IPS-18c (cell line): ENCODE data around the gene SPATA4.

Source experiments
- H3K4me3 ChIP-seq: 2 replicates; pipeline ENCODE4 v1.7.0; 2013; ENCODE audit warnings: low read depth, mild to moderate bottlenecking, low read length, moderate library complexity; ENCODE audit not compliant: insufficient read depth
- H3K9me3 ChIP-seq: one replicate; pipeline ENCODE4 v1.6.1; 2013; ENCODE audit warnings: mild to moderate bottlenecking, low read length, moderate library complexity; ENCODE audit not compliant: control insufficient read depth, insufficient read depth

SPATA4 gene

DNA sequence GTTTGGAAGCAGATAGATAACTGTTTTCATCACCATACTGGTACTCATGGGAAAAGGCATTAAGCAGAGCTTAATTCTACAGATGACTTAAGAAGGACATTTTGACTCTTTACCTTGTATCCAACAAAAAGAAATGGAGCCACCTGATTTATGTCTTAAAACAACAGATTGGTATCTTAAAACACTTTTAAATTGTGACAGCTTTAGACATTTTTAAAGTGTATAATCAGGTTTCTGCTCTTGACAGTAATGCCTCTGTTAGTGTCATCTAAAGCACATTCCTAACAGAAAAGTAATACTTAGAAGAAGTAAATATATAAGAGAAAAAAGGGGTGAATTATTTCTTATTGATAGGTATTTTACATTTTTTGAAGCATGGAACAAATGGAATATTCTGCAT is 55.9 kb downstream of the SPATA4 start:
- no peaks in the 10 kb centered on the region for H3K9me3 ChIP-seq
- H3K4me3 ChIP-seq: no peak overlapping the region

DNA sequence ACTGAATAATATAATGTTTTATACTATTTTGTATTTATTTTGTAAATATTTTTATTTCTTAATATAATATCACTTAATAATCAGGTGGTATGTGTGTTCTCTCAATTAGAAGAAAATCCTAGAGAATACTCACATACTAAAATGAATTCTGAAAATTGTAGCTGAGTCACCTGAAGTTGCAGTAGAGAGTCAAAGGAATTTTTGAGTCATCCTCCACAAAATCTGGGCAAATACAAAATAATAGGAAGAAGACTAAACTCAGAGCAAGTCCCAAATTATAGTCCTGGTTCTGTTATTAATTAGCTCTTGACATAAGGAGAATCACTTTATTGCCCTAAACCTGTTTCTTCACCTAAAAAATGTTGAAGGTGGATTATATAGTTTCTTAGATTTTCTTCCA is 57.8 kb downstream of the SPATA4 start:
- Histone ChIP-seq H3K4me3 (no peak overlapping the region), H3K9me3 (no peaks in the 10 kb centered on the region)

DNA sequence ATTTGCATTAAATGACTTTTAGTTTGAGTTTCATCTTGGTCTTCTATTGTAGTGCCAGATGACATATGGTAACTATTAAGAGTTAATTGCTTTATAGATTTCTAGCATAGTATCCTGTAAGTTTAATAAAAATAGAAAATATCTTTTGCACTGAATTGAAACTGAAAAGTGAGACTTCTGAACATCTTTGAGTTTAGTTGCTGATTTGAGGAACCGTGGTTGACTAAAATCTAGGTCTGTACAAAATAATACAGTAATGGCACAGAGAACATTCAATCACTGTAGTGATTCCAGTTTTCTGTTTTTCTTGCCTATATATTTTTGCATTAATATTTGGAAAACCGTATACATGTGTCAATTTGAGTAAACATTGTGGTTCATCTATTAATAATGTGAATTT is 60.7 kb downstream of the SPATA4 start:
- H3K4me3 ChIP-seq: no peak overlapping the region

More for the DNA sequence above, 60.7 kb downstream of the SPATA4 start:
- H3K9me3 ChIP-seq: no peaks in the 10 kb centered on the region
